Measurements from ENCODE around the gene ZNF492. TPM values are rescaled to one million over a fixed set of nuclear protein-coding genes. Genes with fewer than 3 reads are reported as not detected.

ZNF492 gene
- polyA plus RNA-seq, 1 donor from 2014 or later = not detected

GRCh38 chr19:22622901-22623840 lies 11.0 kb upstream of the ZNF492 start:
- H3F3A ChIP-seq (ENCODE audit: insufficient read depth, low read length, poor library complexity, severe bottlenecking) = no peaks in the 10 kb centered on the region
- H4K20me1 ChIP-seq (ENCODE audit: insufficient read depth) = no peaks in the 10 kb centered on the region
- TF ChIP-seq TAF1 (IDR thresholded peaks at IDR 0.05; ENCODE audit: low read depth) (no peak), MXI1 (conservative IDR thresholded peaks at IDR 0.05; ENCODE audit: poor library complexity, severe bottlenecking) (no peak), EZH2 (IDR thresholded peaks at IDR 0.05; ENCODE audit: borderline replicate concordance, insufficient read depth, low read length, poor library complexity, severe bottlenecking) (no peak), REST (IDR thresholded peaks at IDR 0.05; ENCODE audit: borderline replicate concordance) (no peak), EP300 (conservative IDR thresholded peaks at IDR 0.05; ENCODE audit: poor library complexity, severe bottlenecking) (no peak), POLR2AphosphoS5 (IDR thresholded peaks at IDR 0.05) (no peak), CTCF (IDR thresholded peaks at IDR 0.05; ENCODE audit: poor library complexity, severe bottlenecking) (no peak), RAD21 (conservative IDR thresholded peaks at IDR 0.05) (no peak), SMC3 (conservative IDR thresholded peaks at IDR 0.05; ENCODE audit: poor library complexity) (no peak)
- no peaks in the 10 kb centered on the region for H3K9me2 ChIP-seq (ENCODE audit: insufficient read depth, low read length)
- H3K9ac ChIP-seq (ENCODE audit: low read length) = no peak overlapping the region
- no peaks in the 10 kb centered on the region for H3K36me3 ChIP-seq (ENCODE audit: insufficient read depth, low read length)
- no peaks in the 10 kb centered on the region for H3K27me3 ChIP-seq (ENCODE audit: insufficient read depth, low read depth, low read length)
- H3K4me3 ChIP-seq (ENCODE audit: low read length) = no peak overlapping the region
- no peak overlapping the region for H2AFZ ChIP-seq (ENCODE audit: low read depth, low read length)
- peaks cover 4% of the 10 kb centered on the region for H3K9me3 ChIP-seq (ENCODE audit: low read length)
- no peak overlapping the region for H3K27ac ChIP-seq (ENCODE audit: low read length)
- H3K4me2 ChIP-seq (ENCODE audit: low read length) = no peak overlapping the region
- H3K79me2 ChIP-seq (replicated peaks; ENCODE audit: insufficient read depth, low read length) = no peaks in the 10 kb centered on the region

- Histone ChIP-seq H3K4me3 (ENCODE audit: low read length) (no peak overlapping the region), H3K27ac (ENCODE audit: low read length) (no peak overlapping the region), H3K36me3 (ENCODE audit: insufficient read depth, low read length) (no peaks in the 10 kb centered on the region), H3K79me2 (replicated peaks; ENCODE audit: insufficient read depth, low read length) (no peaks in the 10 kb centered on the region), H3K27me3 (ENCODE audit: insufficient read depth, low read depth, low read length) (no peaks in the 10 kb centered on the region), H3F3A (ENCODE audit: insufficient read depth, low read length, poor library complexity, severe bottlenecking) (no peaks in the 10 kb centered on the region), H3K4me2 (ENCODE audit: low read length) (no peak overlapping the region), H4K20me1 (ENCODE audit: insufficient read depth) (no peaks in the 10 kb centered on the region), H3K9ac (ENCODE audit: low read length) (no peak overlapping the region), H3K9me2 (ENCODE audit: insufficient read depth, low read length) (no peaks in the 10 kb centered on the region), H3K9me3 (ENCODE audit: low read length) (peaks cover 8% of the 10 kb centered on the region), H2AFZ (ENCODE audit: low read depth, low read length) (no peak overlapping the region)
- TF ChIP-seq RAD21 (conservative IDR thresholded peaks at IDR 0.05) = no peak
- TF ChIP-seq POLR2AphosphoS5 (IDR thresholded peaks at IDR 0.05) = no peak
- TF ChIP-seq EZH2 (IDR thresholded peaks at IDR 0.05; ENCODE audit: borderline replicate concordance, insufficient read depth, low read length, poor library complexity, severe bottlenecking) = no peak
- no peak for TF ChIP-seq SMC3 (conservative IDR thresholded peaks at IDR 0.05; ENCODE audit: poor library complexity)
- TF ChIP-seq MXI1 (conservative IDR thresholded peaks at IDR 0.05; ENCODE audit: poor library complexity, severe bottlenecking) = no peak
- TF ChIP-seq TAF1 (IDR thresholded peaks at IDR 0.05; ENCODE audit: low read depth) = no peak
- no peak for TF ChIP-seq CTCF (IDR thresholded peaks at IDR 0.05; ENCODE audit: poor library complexity, severe bottlenecking)
- TF ChIP-seq EP300 (conservative IDR thresholded peaks at IDR 0.05; ENCODE audit: poor library complexity, severe bottlenecking) = no peak
- TF ChIP-seq REST (IDR thresholded peaks at IDR 0.05; ENCODE audit: borderline replicate concordance) = no peak
Observed at GRCh38 chr19:22623841-22624221, 10.3 kb upstream of the ZNF492 start.

Data from neural cell (in vitro differentiated cells).